Erythroblast (primary cell): Measurements from ENCODE around the gene FAF2.

ENCODE experiments used
- GATA1 ChIP-seq: IDR thresholded peaks from 2 replicates; pipeline ENCODE4 v1.6.1; 2011; ENCODE audit warnings: low read depth, mild to moderate bottlenecking, control low read depth, low read length, moderate library complexity
- POLR2A ChIP-seq: IDR thresholded peaks from 2 replicates; pipeline ENCODE4 v1.6.1; 2011; ENCODE audit warnings: mild to moderate bottlenecking, low read length

GRCh38 chr5:176420086-176420485 lies 28.1 kb upstream of the FAF2 start:
- TF ChIP-seq POLR2A (no peak), GATA1 (no peak)
